Type B pancreatic cell (in vitro differentiated cells): Measurements from ENCODE around the gene AOC1. TPM values are rescaled to one million over a fixed set of nuclear protein-coding genes. Genes with fewer than 3 reads are reported as not detected.

Experiments used
- DNase-seq: peaks from one replicate; pipeline ENCODE4 v3.0.0; 2021; ENCODE audit warnings: mixed read lengths; ENCODE audit not compliant: unreplicated experiment; ENCODE audit errors: extremely low spot score
- H3K27ac Mint-ChIP-seq: 2 replicates; pipeline ENCODE4 v1.8.0; 2021; ENCODE audit warnings: mild to moderate bottlenecking, mixed read lengths
- H3K27me3 Mint-ChIP-seq: 2 replicates; pipeline ENCODE4 v1.8.0; 2021; ENCODE audit warnings: mixed read lengths
- H3K36me3 Mint-ChIP-seq: 2 replicates; pipeline ENCODE4 v1.8.0; 2021; ENCODE audit warnings: mixed read lengths
- H3K4me1 Mint-ChIP-seq: one replicate; pipeline ENCODE4 v1.8.0; 2021; ENCODE audit warnings: mixed read lengths; ENCODE audit not compliant: unreplicated experiment
- H3K4me3 Mint-ChIP-seq: 2 replicates; pipeline ENCODE4 v1.8.0; 2021; ENCODE audit warnings: mild to moderate bottlenecking, mixed read lengths
- H3K9me3 Mint-ChIP-seq: 2 replicates; pipeline ENCODE4 v1.8.0; 2021; ENCODE audit warnings: mixed read lengths
- CTCF ChIP-seq: fragments of 200-600 bp; sonication (generic); conservative IDR thresholded peaks from 2 replicates; pipeline ENCODE4 v1.5.0; 2021; ENCODE audit warnings: antibody characterized with exemption, mild to moderate bottlenecking
- long read RNA-seq: library from polyadenylated mRNA; unstranded; transcript quantifications from one replicate; pipeline ENCODE4 v2.0.0, GENCODE V29; 2020
- total RNA-seq: library from RNA; stranded (reverse); gene quantifications from 2 replicates; pipeline ENCODE4 v1.2.1, GENCODE V29; 2021; ENCODE audit warnings: low replicate concordance

AOC1 gene
- 21.4 and 26.2 TPM in 2 replicates for total RNA-seq
- long read RNA-seq, partial matches to known transcripts, result 2 of 3 reads
- long read RNA-seq, other reads (novel, unspliced or antisense), result 0 of 3 reads

- TF ChIP-seq CTCF, result no peak
- peak; percentile 56 for DNase-seq
Observed at GRCh38 chr7:150852371-150852905, at the start of gene AOC1. TSS of gene AOC1 (plus strand) at chr7:150852517. CDS start at chr7:150856471, 3,954 bp downstream.

GRCh38 chr7:150803161-150803860 is 49.0 kb upstream of the AOC1 start:
- H3K4me1 Mint-ChIP-seq, result no peaks in the 10 kb centered on the region
- DNase-seq, result no peak
- H3K4me3 Mint-ChIP-seq, result no peak overlapping the region
- no peaks in the 10 kb centered on the region for H3K36me3 Mint-ChIP-seq
- no peak for TF ChIP-seq CTCF
- peaks cover 54% of the 10 kb centered on the region for H3K27me3 Mint-ChIP-seq
- peaks cover 8% of the 10 kb centered on the region for H3K9me3 Mint-ChIP-seq
- H3K27ac Mint-ChIP-seq, result no peak overlapping the region

More at GRCh38 chr7:150852371-150852905, at the start of gene AOC1:
- Mint-ChIP-seq H3K4me1 (no peaks in the 10 kb centered on the region), H3K4me3 (peak within 1 kb of the TSS; percentile 76), H3K27me3 (peaks cover 13% of the 10 kb centered on the region), H3K9me3 (no peaks in the 10 kb centered on the region), H3K36me3 (no peaks in the 10 kb centered on the region), H3K27ac (no peak within 1 kb of the TSS)

GRCh38 chr7:150804802-150805201 is 47.5 kb upstream of the AOC1 start:
- Mint-ChIP-seq H3K27me3 (peaks cover 47% of the 10 kb centered on the region), H3K9me3 (peaks cover 8% of the 10 kb centered on the region), H3K27ac (no peak overlapping the region), H3K4me3 (no peak overlapping the region), H3K36me3 (no peaks in the 10 kb centered on the region), H3K4me1 (no peaks in the 10 kb centered on the region)
- no peak for TF ChIP-seq CTCF
- DNase-seq, result no peak

- H3K4me3 Mint-ChIP-seq, result no peak overlapping the region
- H3K36me3 Mint-ChIP-seq, result no peaks in the 10 kb centered on the region
- peaks cover 51% of the 10 kb centered on the region for H3K27me3 Mint-ChIP-seq
- no peak for TF ChIP-seq CTCF
- no peak overlapping the region for H3K27ac Mint-ChIP-seq
- no peaks in the 10 kb centered on the region for H3K4me1 Mint-ChIP-seq
- H3K9me3 Mint-ChIP-seq, result peaks cover 8% of the 10 kb centered on the region
- no peak for DNase-seq
Observed at GRCh38 chr7:150805864-150806263, 46.5 kb upstream of the AOC1 start.

- TF ChIP-seq CTCF, result no peak
- no peak for DNase-seq
- Mint-ChIP-seq H3K4me3 (no peak overlapping the region), H3K9me3 (peaks cover 8% of the 10 kb centered on the region), H3K27ac (no peak overlapping the region), H3K36me3 (no peaks in the 10 kb centered on the region), H3K4me1 (no peaks in the 10 kb centered on the region), H3K27me3 (peaks cover 45% of the 10 kb centered on the region)
Observed at GRCh38 chr7:150806454-150806853, 45.9 kb upstream of the AOC1 start.
